C4-2B (cell line): ENCODE data around the gene PCSK1.

Experiments
- H3K27ac ChIP-seq: fragments of 450-650 bp; 2 replicates; pipeline ENCODE4 v1.5.1; 2017
- CTCF ChIP-seq: fragments of 450-650 bp; conservative IDR thresholded peaks from 2 replicates; pipeline ENCODE4 v1.5.1; 2017; ENCODE audit warnings: mild to moderate bottlenecking
- ZFX ChIP-seq: fragments of 450-650 bp; IDR thresholded peaks from 2 replicates; pipeline ENCODE4 v1.6.1; 2017

The PCSK1 gene

GRCh38 chr5:96347502-96348292 lies 85.4 kb downstream of the PCSK1 start:
- H3K27ac ChIP-seq: no peak overlapping the region
- no peak for TF ChIP-seq ZFX
- no peak for TF ChIP-seq CTCF

GRCh38 chr5:96344678-96345577 lies 88.1 kb downstream of the PCSK1 start:
- H3K27ac ChIP-seq: no peak overlapping the region
- TF ChIP-seq ZFX: no peak
- peak; percentile 83 for TF ChIP-seq CTCF

- TF ChIP-seq CTCF: no peak
- no peak for TF ChIP-seq ZFX
Observed at GRCh38 chr5:96343094-96343493, 90.0 kb downstream of the PCSK1 start.

GRCh38 chr5:96342581-96342980 lies 90.5 kb downstream of the PCSK1 start:
- peak overlapping the region; percentile 5; the same call in 1 of the 2 replicates for H3K27ac ChIP-seq
- no peak for TF ChIP-seq ZFX
- TF ChIP-seq CTCF: no peak

More at GRCh38 chr5:96343094-96343493, 90.0 kb downstream of the PCSK1 start:
- no peak overlapping the region for H3K27ac ChIP-seq
